IMR-90 (cell line): ENCODE measurements around the gene CDR2L. TPM values are rescaled to one million over a fixed set of nuclear protein-coding genes. Genes with fewer than 3 reads are reported as not detected.

Source experiments
- ATAC-seq: fragments of 200-7000 bp; cut with Tn5 transposase; 2 replicates; pipeline ENCODE4 v1.9.1; 2020; ENCODE audit warnings: low read depth, mild to moderate bottlenecking, moderate library complexity
- BruUV-seq: library from RNA; stranded (reverse); fragments of 400-500 nt; replicated peaks from 2 replicates; lab custom pipeline; 2021; lab: Mats Ljungman, UMichigan
- CTCF ChIA-PET: fragments of 300-600 bp; formaldehyde crosslinking; extraction: SDS; loops from one replicate; lab custom pipeline; 2021; ENCODE audit warnings: antibody characterized with exemption; lab: Yijun Ruan, JAX
- POLR2A ChIA-PET: fragments of 300-600 bp; sonication (Branson Sonifier 250); formaldehyde crosslinking; loops from one replicate; lab custom pipeline; 2022; ENCODE audit warnings: antibody characterized with exemption; ENCODE audit not compliant: unreplicated experiment; lab: Charles Lee
- DNase-seq: peaks from one replicate; pipeline ENCODE4 v3.0.0; 2013
- H2AFZ ChIP-seq: replicated peaks from 2 replicates; pipeline ENCODE3; 2013; ENCODE audit warnings: low read length, mild to moderate bottlenecking; ENCODE audit not compliant: poor library complexity
- H2AK5ac ChIP-seq: 2 replicates; pipeline ENCODE4 v1.6.1; 2013; ENCODE audit warnings: low read depth, low read length, inconsistent platforms
- H2AK9ac ChIP-seq: replicated peaks from 2 replicates; pipeline ENCODE3; 2013; ENCODE audit warnings: mild to moderate bottlenecking, low read depth, low read length, moderate library complexity; ENCODE audit not compliant: poor library complexity
- H2BK120ac ChIP-seq: 2 replicates; pipeline ENCODE4 v1.6.1; 2013; ENCODE audit warnings: low read depth, low read length, inconsistent platforms
- H2BK15ac ChIP-seq: 3 replicates; pipeline ENCODE4 v1.6.1; 2013; ENCODE audit warnings: low read depth, low read length, inconsistent platforms
- H2BK20ac ChIP-seq: 2 replicates; pipeline ENCODE4 v1.6.1; 2013; ENCODE audit warnings: low read depth, mild to moderate bottlenecking, inconsistent platforms, low read length, moderate library complexity
- H2BK5ac ChIP-seq: 2 replicates; pipeline ENCODE4 v1.6.1; 2013; ENCODE audit warnings: mild to moderate bottlenecking, low read depth, low read length, inconsistent platforms; ENCODE audit not compliant: poor library complexity, severe bottlenecking
- H3K14ac ChIP-seq: replicated peaks from 2 replicates; pipeline ENCODE4 v1.6.1; 2013; ENCODE audit warnings: low read depth, low read length, inconsistent platforms
- H3K18ac ChIP-seq: 2 replicates; pipeline ENCODE4 v1.6.1; 2013; ENCODE audit warnings: low read depth, low read length, control low read depth
- H3K23ac ChIP-seq: 2 replicates; pipeline ENCODE4 v1.6.1; 2013; ENCODE audit warnings: low read depth, low read length, inconsistent platforms
- H3K27ac ChIP-seq: 2 replicates; pipeline ENCODE4 v1.5.1; 2013; ENCODE audit warnings: mild to moderate bottlenecking, control low read depth, low read length; ENCODE audit not compliant: insufficient read depth
- H3K27me3 ChIP-seq: 2 replicates; pipeline ENCODE4 v1.6.1; 2013; ENCODE audit warnings: low read length; ENCODE audit not compliant: control insufficient read depth, insufficient read depth
- H3K36me3 ChIP-seq: 2 replicates; pipeline ENCODE4 v1.6.1; 2013; ENCODE audit warnings: low read length, mixed read lengths; ENCODE audit not compliant: control insufficient read depth, insufficient read depth
- H3K4ac ChIP-seq: 2 replicates; pipeline ENCODE4 v1.6.1; 2013; ENCODE audit warnings: low read depth, low read length, inconsistent platforms
- H3K4me1 ChIP-seq: 2 replicates; pipeline ENCODE4 v1.6.1; 2013; ENCODE audit warnings: low read length, mixed read lengths; ENCODE audit not compliant: control insufficient read depth, insufficient read depth
- H3K4me2 ChIP-seq: 2 replicates; pipeline ENCODE4 v1.6.1; 2013; ENCODE audit warnings: low read depth, mild to moderate bottlenecking, control low read depth, low read length, moderate library complexity
- H3K4me3 ChIP-seq: 2 replicates; pipeline ENCODE4 v1.5.1; 2013; ENCODE audit warnings: low read depth, mild to moderate bottlenecking, control low read depth, low read length, moderate library complexity; ENCODE audit not compliant: insufficient read depth
- H3K56ac ChIP-seq: 2 replicates; pipeline ENCODE4 v1.6.1; 2013; ENCODE audit warnings: low read length, inconsistent platforms; ENCODE audit not compliant: insufficient read depth; ENCODE audit errors: extremely low read depth
- H3K79me1 ChIP-seq, 2 experiments: 2 replicates each; pipeline ENCODE4 v1.6.1; 2013; ENCODE audit warnings: low read length in 2 of 2, inconsistent platforms in 1 of 2, low read depth in 1 of 2
- H3K9ac ChIP-seq: 2 replicates; pipeline ENCODE4 v1.6.1; 2013; ENCODE audit warnings: low read depth, low read length, control low read depth
- H3K9me1 ChIP-seq: 2 replicates; pipeline ENCODE4 v1.6.1; 2013; ENCODE audit warnings: low read length, inconsistent platforms; ENCODE audit not compliant: insufficient read depth
- H3K9me3 ChIP-seq: 2 replicates; pipeline ENCODE4 v1.6.1; 2013; ENCODE audit warnings: low read length; ENCODE audit not compliant: control insufficient read depth, insufficient read depth
- H4K20me1 ChIP-seq: 2 replicates; pipeline ENCODE4 v1.6.1; 2013; ENCODE audit warnings: low read length, inconsistent platforms; ENCODE audit not compliant: insufficient read depth
- H4K5ac ChIP-seq: 2 replicates; pipeline ENCODE4 v1.6.1; 2013; ENCODE audit warnings: mild to moderate bottlenecking, low read depth, low read length, control low read depth
- H4K8ac ChIP-seq, 2 experiments: 2 replicates each; pipeline ENCODE4 v1.6.1; 2013; ENCODE audit warnings: low read depth in 2 of 2, low read length in 2 of 2, control low read depth in 1 of 2, inconsistent platforms in 1 of 2
- H4K91ac ChIP-seq: 2 replicates; pipeline ENCODE4 v1.6.1; 2013; ENCODE audit warnings: low read depth, low read length, inconsistent platforms; ENCODE audit not compliant: insufficient read depth
- CEBPB ChIP-seq: IDR thresholded peaks from 2 replicates; pipeline ENCODE4 v1.6.1; 2012; ENCODE audit warnings: low read depth, low read length, improper control_type of control experiment
- CHD1 ChIP-seq: IDR thresholded peaks from 2 replicates; pipeline ENCODE4 v1.6.1; 2012; ENCODE audit warnings: low read depth, low read length, improper control_type of control experiment
- FOS ChIP-seq: fragments of 150-350 bp; IDR thresholded peaks from 2 replicates; pipeline ENCODE4 v1.6.1; 2016; ENCODE audit warnings: low read depth, low read length
- MAFK ChIP-seq: IDR thresholded peaks from 2 replicates; pipeline ENCODE4 v1.6.1; 2012; ENCODE audit warnings: low read depth, low read length, improper control_type of control experiment
- MAZ ChIP-seq: IDR thresholded peaks from 2 replicates; pipeline ENCODE4 v1.6.1; 2012; ENCODE audit warnings: low read depth, mild to moderate bottlenecking, low read length, improper control_type of control experiment, moderate library complexity, borderline replicate concordance
- POLR2A ChIP-seq: IDR thresholded peaks from 2 replicates; pipeline ENCODE4 v1.6.1; 2012; ENCODE audit warnings: mild to moderate bottlenecking, low read depth, low read length
- RAD21 ChIP-seq: IDR thresholded peaks from 2 replicates; pipeline ENCODE4 v1.6.1; 2012; ENCODE audit warnings: low read length, improper control_type of control experiment
- RCOR1 ChIP-seq: IDR thresholded peaks from 2 replicates; pipeline ENCODE4 v1.6.1; 2012; ENCODE audit warnings: mild to moderate bottlenecking, low read length, improper control_type of control experiment; ENCODE audit not compliant: insufficient replicate concordance
- RFX5 ChIP-seq: IDR thresholded peaks from 2 replicates; pipeline ENCODE4 v1.8.0; 2012; ENCODE audit warnings: low read depth, mild to moderate bottlenecking, low read length, moderate library complexity
- SMC3 ChIP-seq: fragments of 150-350 bp; IDR thresholded peaks from 2 replicates; pipeline ENCODE4 v1.6.1; 2016; ENCODE audit warnings: low read depth, mild to moderate bottlenecking, antibody characterized with exemption, low read length, moderate library complexity
- WGBS, 2 experiments: methylation state at CpG; one replicate each; pipeline versions ENCODE4 v1.1.5 to v1.1.7; 2013; ENCODE audit warnings: missing lambda C conversion rate in 2 of 2; ENCODE audit not compliant: insufficient read length in 1 of 2; ENCODE audit errors: extremely low coverage in 2 of 2; 5-methylcytosine and 5-hydroxymethylcytosine counted together
- dilution Hi-C: fragments of 300-500 bp; cut with HindIII; formaldehyde crosslinking; loops from one replicate; pipeline ENCODE4 v1.14.3; 2018; ENCODE audit warnings: low sequenced_read_pairs; ENCODE audit not compliant: unreplicated experiment
- in situ Hi-C: fragments of 300-500 bp; cut with MboI; formaldehyde crosslinking; loops from 3 replicates; pipeline ENCODE4 v1.14.3; 2019; ENCODE audit warnings: low sequenced_read_pairs, inconsistent platforms, mixed read lengths
- intact Hi-C: fragments of 100-400 bp; cut with micrococcal nuclease; formaldehyde crosslinking; loops from 2 replicates; pipeline ENCODE4 v1.10.0; 2022
- polyA plus RNA-seq, 3 experiments: library from polyadenylated mRNA; depleted of rRNA; stranded (reverse); fragments of >200 nt; gene quantifications; 2 replicates each; pipeline ENCODE4 v1.2.3, GENCODE V29; 2012; ENCODE audit warnings: low replicate concordance in 1 of 3
- total RNA-seq: library from RNA; depleted of rRNA; stranded (reverse); fragments of >200 nt; gene quantifications from 2 replicates; pipeline ENCODE4 v1.2.3, GENCODE V29; 2012
- TF ChIP-seq, protein P1 (sequence below): fragments of 150-350 bp; IDR thresholded peaks from 2 replicates; pipeline ENCODE4 v1.6.1; 2016; ENCODE audit warnings: low read depth, mild to moderate bottlenecking, low read length, moderate library complexity, borderline replicate concordance

CDR2L gene
- total and polyA plus RNA-seq, 2 of the 4 experiments (the other 2 are of a cell fraction), result 5.7 to 18.9 TPM

DNA sequence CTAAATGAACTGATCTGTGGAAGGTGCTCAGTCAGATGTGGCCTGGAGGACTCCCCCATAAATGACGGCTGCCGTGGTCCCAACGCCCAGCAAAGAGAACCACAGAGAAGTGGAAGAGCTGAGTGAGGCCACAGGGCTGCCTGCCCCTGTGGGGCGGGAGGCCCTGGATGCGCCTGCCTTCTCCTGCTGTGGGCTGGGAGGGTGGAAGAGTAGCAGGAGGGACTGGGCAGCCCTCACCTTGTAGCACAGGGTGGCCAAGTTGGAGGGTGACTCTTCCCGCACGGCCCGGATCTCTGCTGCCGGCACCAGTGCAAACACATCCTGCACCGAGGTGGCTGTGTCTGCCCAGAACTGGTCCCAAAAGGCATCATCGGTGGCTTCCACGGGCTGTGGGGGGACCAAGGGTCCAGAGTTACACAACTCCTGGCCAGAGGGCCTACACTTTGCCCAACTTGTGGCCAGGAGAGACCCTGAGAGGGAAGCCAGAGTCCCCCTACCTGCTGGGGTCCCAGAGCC, 23.1 kb upstream of the CDR2L start:
- CTCF ChIA-PET, result interaction anchor here (1.0 kb wide), 1 partner anchor 71 kb away, joined by 3 read pairs; no protein-coding TSS in a partner anchor
- in situ Hi-C loops, result loop anchor here (10.0 kb wide), 1 partner anchor 240 kb away; the partner anchor contains the start of gene NUP85
- H3K56ac ChIP-seq, result no peak overlapping the region
- H4K8ac ChIP-seq, result no peak overlapping the region
- peaks cover 7% of the 10 kb centered on the region for H3K27me3 ChIP-seq
- no peak overlapping the region for H4K91ac ChIP-seq
- dilution Hi-C loops, result no loop called here
- WGBS, 2 experiments, result 100% methylated on average over 1 of the region's 12 CpGs; no CpG with 5 or more reads in 1 of the 2 experiments
- no peak overlapping the region for H2AFZ ChIP-seq
- no peaks in the 10 kb centered on the region for H3K9me1 ChIP-seq
- no peak overlapping the region for H3K4me3 ChIP-seq
- H3K4me2 ChIP-seq, result no peak overlapping the region
- no peaks in the 10 kb centered on the region for H3K9me3 ChIP-seq
- H3K79me1 ChIP-seq, result no peaks in the 10 kb centered on the region
- TF ChIP-seq RCOR1 (no peak), MAZ (no peak), POLR2A (no peak), CEBPB (no peak), SMC3 (no peak), RFX5 (no peak), FOS (no peak), CHD1 (no peak), MAFK (no peak), RAD21 (no peak)
- TF ChIP-seq, protein P1, sequence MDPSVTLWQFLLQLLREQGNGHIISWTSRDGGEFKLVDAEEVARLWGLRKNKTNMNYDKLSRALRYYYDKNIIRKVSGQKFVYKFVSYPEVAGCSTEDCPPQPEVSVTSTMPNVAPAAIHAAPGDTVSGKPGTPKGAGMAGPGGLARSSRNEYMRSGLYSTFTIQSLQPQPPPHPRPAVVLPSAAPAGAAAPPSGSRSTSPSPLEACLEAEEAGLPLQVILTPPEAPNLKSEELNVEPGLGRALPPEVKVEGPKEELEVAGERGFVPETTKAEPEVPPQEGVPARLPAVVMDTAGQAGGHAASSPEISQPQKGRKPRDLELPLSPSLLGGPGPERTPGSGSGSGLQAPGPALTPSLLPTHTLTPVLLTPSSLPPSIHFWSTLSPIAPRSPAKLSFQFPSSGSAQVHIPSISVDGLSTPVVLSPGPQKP, result no peak
- no peak overlapping the region for H2BK5ac ChIP-seq
- no peak overlapping the region for H3K18ac ChIP-seq
- ATAC-seq (no peak), DNase-seq (no peak)
- H3K4ac ChIP-seq, result no peak overlapping the region
- H2AK5ac ChIP-seq, result no peak overlapping the region
- no peak overlapping the region for H2BK15ac ChIP-seq
- no peaks in the 10 kb centered on the region for H4K20me1 ChIP-seq
- no TSS peak for BruUV-seq
- H2BK20ac ChIP-seq, result no peak overlapping the region
- POLR2A ChIA-PET, result no interaction called here
- intact Hi-C loops, result loop anchor here (5.0 kb wide), 1 partner anchor 83 kb away; the partner anchor contains the start of genes ATP5PD and KCTD2
- H3K4me1 ChIP-seq, result 0 out of 2 replicates have a peak, but pooled peaks cover 1% of the 10 kb centered on the region
- H3K14ac ChIP-seq, result no peak overlapping the region
- H2AK9ac ChIP-seq, result no peak overlapping the region
- H3K27ac ChIP-seq, result no peak overlapping the region
- no peak overlapping the region for H4K5ac ChIP-seq
- H3K9ac ChIP-seq, result no peak overlapping the region
- no peaks in the 10 kb centered on the region for H3K36me3 ChIP-seq
- H2BK120ac ChIP-seq, result no peak overlapping the region
- H3K23ac ChIP-seq, result no peak overlapping the region
